ENCODE data around the gene RPP25. TPM values are rescaled to one million over a fixed set of nuclear protein-coding genes. Genes with fewer than 3 reads are reported as not detected.

RPP25 gene
- total RNA-seq, 1 donor from 2014 or later, result 17.7 TPM

DNA sequence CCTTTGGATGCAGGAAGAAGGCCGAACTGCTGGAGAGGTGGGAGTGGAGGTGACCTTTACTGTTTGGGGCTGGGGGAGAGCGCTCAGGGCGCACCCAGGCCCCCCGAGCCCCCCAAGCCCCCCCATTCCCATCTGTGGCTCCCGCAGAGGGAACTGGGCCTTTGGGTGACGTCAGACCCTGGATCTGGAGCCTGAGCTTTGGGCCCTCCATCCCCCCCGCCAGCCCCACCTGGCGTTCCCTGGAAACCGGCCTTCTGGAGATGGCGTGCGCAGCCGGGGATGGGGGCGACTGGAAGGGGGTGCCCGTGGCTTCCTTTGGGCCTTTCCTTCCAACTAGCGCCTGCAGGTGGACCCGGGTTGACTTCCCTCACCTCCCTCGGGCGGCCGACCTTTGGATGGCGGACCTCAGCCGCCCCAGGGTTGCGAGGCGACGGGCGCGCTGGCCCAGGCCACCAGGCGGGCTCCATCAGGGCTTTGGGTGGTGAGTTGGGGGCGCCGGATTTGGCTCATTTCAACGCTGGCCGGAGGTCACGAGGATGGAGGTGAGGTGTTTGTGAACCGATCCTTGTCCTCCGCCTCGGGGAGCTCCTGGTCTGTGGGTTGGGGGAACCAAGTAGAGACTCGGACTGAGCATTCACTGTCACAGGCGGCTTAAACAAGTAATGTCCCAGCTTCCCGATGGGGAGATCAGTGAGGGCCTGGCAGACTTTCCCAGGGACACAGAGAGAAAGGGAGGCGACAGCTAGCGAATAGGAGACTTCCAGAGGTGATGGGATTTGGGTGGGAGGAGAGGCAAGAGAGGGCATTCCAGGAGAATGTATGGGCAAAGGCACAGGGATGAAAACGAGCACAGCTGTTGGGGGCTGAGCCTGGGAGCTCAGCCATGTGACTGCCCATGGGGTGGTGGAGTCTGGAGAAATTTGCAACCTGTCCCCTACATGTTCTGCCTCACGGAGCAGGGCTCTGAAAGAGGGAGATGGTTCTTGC is 39.5 kb upstream of the RPP25 start:
- peaks cover 6% of the 10 kb centered on the region for H3K36me3 Mint-ChIP-seq (ENCODE audit: low read depth)
- TF ChIP-seq, protein P1, sequence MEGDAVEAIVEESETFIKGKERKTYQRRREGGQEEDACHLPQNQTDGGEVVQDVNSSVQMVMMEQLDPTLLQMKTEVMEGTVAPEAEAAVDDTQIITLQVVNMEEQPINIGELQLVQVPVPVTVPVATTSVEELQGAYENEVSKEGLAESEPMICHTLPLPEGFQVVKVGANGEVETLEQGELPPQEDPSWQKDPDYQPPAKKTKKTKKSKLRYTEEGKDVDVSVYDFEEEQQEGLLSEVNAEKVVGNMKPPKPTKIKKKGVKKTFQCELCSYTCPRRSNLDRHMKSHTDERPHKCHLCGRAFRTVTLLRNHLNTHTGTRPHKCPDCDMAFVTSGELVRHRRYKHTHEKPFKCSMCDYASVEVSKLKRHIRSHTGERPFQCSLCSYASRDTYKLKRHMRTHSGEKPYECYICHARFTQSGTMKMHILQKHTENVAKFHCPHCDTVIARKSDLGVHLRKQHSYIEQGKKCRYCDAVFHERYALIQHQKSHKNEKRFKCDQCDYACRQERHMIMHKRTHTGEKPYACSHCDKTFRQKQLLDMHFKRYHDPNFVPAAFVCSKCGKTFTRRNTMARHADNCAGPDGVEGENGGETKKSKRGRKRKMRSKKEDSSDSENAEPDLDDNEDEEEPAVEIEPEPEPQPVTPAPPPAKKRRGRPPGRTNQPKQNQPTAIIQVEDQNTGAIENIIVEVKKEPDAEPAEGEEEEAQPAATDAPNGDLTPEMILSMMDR (IDR thresholded peaks at IDR 0.05), result no peak
- no peak for DNase-seq (ENCODE audit: low spot score)
- H3K4me3 Mint-ChIP-seq (ENCODE audit: unreplicated experiment), result peak overlapping the region; percentile 70
- H3K27ac Mint-ChIP-seq (ENCODE audit: unreplicated experiment), result peak overlapping the region; percentile 22
- peaks cover 4% of the 10 kb centered on the region for H3K27me3 Mint-ChIP-seq (ENCODE audit: low read depth)
- H3K4me1 Mint-ChIP-seq (ENCODE audit: low read depth), result peaks cover 11% of the 10 kb centered on the region
- H3K9me3 Mint-ChIP-seq (ENCODE audit: low read depth), result peaks cover 4% of the 10 kb centered on the region

DNA sequence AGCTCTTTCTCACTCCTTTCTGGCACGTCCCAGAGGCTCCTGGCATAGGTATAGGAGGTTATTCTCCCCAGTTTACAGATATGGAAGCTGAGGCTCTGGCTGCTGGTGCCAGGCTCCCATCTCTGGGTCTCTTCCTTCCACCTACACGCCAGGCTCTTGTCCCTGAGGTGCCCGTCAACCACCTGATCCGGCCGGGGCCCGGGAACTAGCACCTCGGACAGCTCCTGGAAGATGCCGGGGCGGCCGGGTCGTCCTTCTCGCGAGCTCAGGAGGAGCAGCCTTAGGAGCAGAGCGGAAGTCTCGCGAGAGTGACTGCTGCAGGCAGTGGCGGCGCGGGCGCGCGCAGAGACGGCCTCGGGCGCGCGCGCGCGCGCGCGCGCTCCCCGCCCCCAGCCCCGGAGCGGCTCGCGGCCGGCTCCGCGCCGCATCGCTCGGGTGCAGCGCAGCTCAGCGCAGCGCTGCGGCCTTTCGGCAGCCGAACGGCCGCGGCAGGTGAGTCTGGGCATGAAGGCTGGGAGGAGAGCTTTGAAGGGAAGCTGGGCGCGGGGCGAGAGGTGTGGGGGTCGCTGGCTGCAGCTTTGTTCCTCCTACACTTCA is 38.7 kb upstream of the RPP25 start, which contains the start of gene SCAMP5:
TSS of gene SCAMP5 (plus strand) at position 382 of the 597 bp plus-strand sequence. CDS start 16,277 bp downstream, outside the sequence.
- H3K9me3 Mint-ChIP-seq (ENCODE audit: low read depth), result peaks cover 4% of the 10 kb centered on the region
- TF ChIP-seq, protein P1 (IDR thresholded peaks at IDR 0.05), result no peak
- H3K4me3 Mint-ChIP-seq (ENCODE audit: unreplicated experiment), result peak within 1 kb of the TSS; percentile 70
- H3K4me1 Mint-ChIP-seq (ENCODE audit: low read depth), result peaks cover 11% of the 10 kb centered on the region
- H3K36me3 Mint-ChIP-seq (ENCODE audit: low read depth), result peaks cover 6% of the 10 kb centered on the region
- peak; percentile 98 for DNase-seq (ENCODE audit: low spot score)
- peaks cover 10% of the 10 kb centered on the region for H3K27me3 Mint-ChIP-seq (ENCODE audit: low read depth)
- H3K27ac Mint-ChIP-seq (ENCODE audit: unreplicated experiment), result peak within 1 kb of the TSS; percentile 22

DNA sequence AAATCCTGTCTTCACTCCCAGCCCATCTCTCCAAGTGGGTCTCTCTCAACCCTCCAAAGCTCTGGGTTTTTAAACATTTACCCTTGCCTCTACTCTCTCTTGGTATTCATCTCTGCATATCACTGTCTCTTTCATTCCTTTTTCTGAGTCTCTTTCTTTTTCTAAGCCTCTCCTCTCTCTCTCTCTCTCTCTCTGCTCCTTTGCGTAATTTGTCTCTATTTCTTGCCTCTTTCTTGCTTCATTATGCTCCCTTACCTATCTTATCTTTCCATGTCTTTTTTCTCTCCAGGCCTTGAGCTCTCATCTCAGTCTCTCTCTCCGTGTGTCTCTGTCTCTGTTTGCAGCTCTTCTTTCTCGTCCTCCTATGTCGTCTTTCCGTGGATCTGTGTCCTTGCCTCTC is 38.1 kb upstream of the RPP25 start:
- Mint-ChIP-seq H3K27ac (ENCODE audit: unreplicated experiment) (no peak overlapping the region), H3K36me3 (ENCODE audit: low read depth) (peaks cover 6% of the 10 kb centered on the region), H3K4me1 (ENCODE audit: low read depth) (peaks cover 11% of the 10 kb centered on the region), H3K27me3 (ENCODE audit: low read depth) (peaks cover 11% of the 10 kb centered on the region), H3K4me3 (ENCODE audit: unreplicated experiment) (peak overlapping the region; percentile 70), H3K9me3 (ENCODE audit: low read depth) (peaks cover 4% of the 10 kb centered on the region)
- DNase-seq (ENCODE audit: low spot score), result no peak
- TF ChIP-seq, protein P1 (IDR thresholded peaks at IDR 0.05), result no peak

DNA sequence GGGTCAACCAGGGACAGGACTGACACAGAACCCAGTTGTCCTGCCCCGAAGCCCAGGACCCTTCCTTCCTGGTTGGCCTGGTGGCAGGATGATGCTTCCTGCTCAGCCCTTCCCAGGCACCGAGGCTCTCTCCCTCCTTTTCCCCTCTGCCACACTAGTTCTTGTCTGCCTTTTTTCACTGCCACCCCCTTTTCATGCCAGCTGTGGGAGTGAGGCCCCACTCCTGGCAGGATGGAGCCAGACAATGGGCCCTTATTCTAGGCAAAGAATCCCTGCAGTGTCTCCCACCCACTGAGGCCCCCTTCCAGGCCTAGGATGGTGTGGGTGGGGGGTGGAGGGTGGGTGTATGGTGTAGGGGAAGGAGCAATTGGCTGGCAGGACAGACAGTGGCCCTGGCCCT is 37.7 kb upstream of the RPP25 start:
- Mint-ChIP-seq H3K4me3 (ENCODE audit: unreplicated experiment) (no peak overlapping the region), H3K36me3 (ENCODE audit: low read depth) (peaks cover 6% of the 10 kb centered on the region), H3K9me3 (ENCODE audit: low read depth) (peaks cover 4% of the 10 kb centered on the region), H3K27me3 (ENCODE audit: low read depth) (peaks cover 13% of the 10 kb centered on the region), H3K27ac (ENCODE audit: unreplicated experiment) (no peak overlapping the region), H3K4me1 (ENCODE audit: low read depth) (peaks cover 11% of the 10 kb centered on the region)
- TF ChIP-seq, protein P1 (IDR thresholded peaks at IDR 0.05), result no peak
- no peak for DNase-seq (ENCODE audit: low spot score)

DNA sequence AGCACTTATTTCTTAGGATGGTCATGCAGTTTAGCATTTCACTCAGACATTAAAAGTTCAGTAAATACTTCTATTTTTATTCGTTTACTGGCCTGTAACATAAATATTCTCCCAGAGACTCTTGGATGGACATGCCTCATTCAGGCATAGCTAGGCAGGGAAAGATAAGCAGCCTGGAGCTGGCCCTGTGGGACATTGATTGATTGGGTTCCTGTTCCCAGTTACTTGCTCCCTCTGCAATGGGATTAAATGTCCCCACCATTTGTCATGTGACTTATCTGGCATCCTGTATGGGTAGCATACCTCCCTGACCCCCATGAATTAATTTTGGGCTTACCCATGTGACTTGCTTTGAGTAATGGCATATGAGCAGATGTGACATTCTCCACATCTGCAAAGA is 36.0 kb upstream of the RPP25 start:
- TF ChIP-seq, protein P1 (IDR thresholded peaks at IDR 0.05), result no peak
- H3K4me3 Mint-ChIP-seq (ENCODE audit: unreplicated experiment), result no peak overlapping the region
- peaks cover 11% of the 10 kb centered on the region for H3K4me1 Mint-ChIP-seq (ENCODE audit: low read depth)
- H3K27me3 Mint-ChIP-seq (ENCODE audit: low read depth), result peaks cover 17% of the 10 kb centered on the region
- no peak overlapping the region for H3K27ac Mint-ChIP-seq (ENCODE audit: unreplicated experiment)
- H3K9me3 Mint-ChIP-seq (ENCODE audit: low read depth), result peaks cover 4% of the 10 kb centered on the region
- DNase-seq (ENCODE audit: low spot score), result no peak
- peaks cover 5% of the 10 kb centered on the region for H3K36me3 Mint-ChIP-seq (ENCODE audit: low read depth)
